Measurements from ENCODE around the gene PCMT1. TPM values are rescaled to one million over a fixed set of nuclear protein-coding genes. Genes with fewer than 3 reads are reported as not detected.

Gene PCMT1
- total and polyA plus RNA-seq, 10 of the 15 experiments (the other 5 are each of a cell fraction or from before 2014, with no cell fraction given), result 48.5 to 126 (median 81.2) TPM

- Histone ChIP-seq H4K20me1 (ENCODE audit: control insufficient read depth, insufficient read depth) (peaks cover 3% of the 10 kb centered on the region; the same call in 1 of the 2 replicates), H3K79me2 (ENCODE audit: control insufficient read depth, insufficient read depth, low read length) (peaks cover 49% of the 10 kb centered on the region), H3K27ac (ENCODE audit: control insufficient read depth, insufficient read depth) (no peak overlapping the region), H3K27me3 (replicated peaks in 1 of 2; ENCODE audit: control insufficient read depth in 2 of 2, insufficient read depth in 2 of 2, low read length in 1 of 2) (no peaks in the 10 kb centered on the region), H3K4me3 (no peak overlapping the region), H3K36me3 (ENCODE audit: control insufficient read depth in 2 of 2, insufficient read depth in 2 of 2, low read length in 1 of 2) (no peaks in the 10 kb centered on the region), H3K9ac (ENCODE audit: control insufficient read depth, insufficient read depth, low read length) (no peak overlapping the region), H3K9me3 (replicated peaks; ENCODE audit: control insufficient read depth, insufficient read depth, low read length) (no peaks in the 10 kb centered on the region), H2AFZ (ENCODE audit: control insufficient read depth, low read depth, low read length) (no peak overlapping the region), H3K4me2 (ENCODE audit: control insufficient read depth, insufficient read depth) (no peak overlapping the region), H3K4me1 (ENCODE audit: control insufficient read depth, insufficient read depth, low read length) (peaks cover 16% of the 10 kb centered on the region)
- no TSS peak for BruUV-seq (replicated peaks)
- TF ChIP-seq SMAD5 (IDR thresholded peaks at IDR 0.05; ENCODE audit: low read depth) (no peak), ZNF622 (IDR thresholded peaks at IDR 0.05) (no peak), CEBPZ (IDR thresholded peaks at IDR 0.05; ENCODE audit: low read depth, low read length) (no peak)
- ATAC-seq, result no peak
- in situ Hi-C loops (cut with MboI) (no loop called here), intact Hi-C loops (cut with micrococcal nuclease; ENCODE audit: unreplicated experiment) (no loop called here)
- CTCF ChIA-PET, result interaction anchor here (0.6 to 1.8 kb wide), 3 partner anchors 9 to 73 kb away, joined by 3 to 5 read pairs (median 4); no protein-coding TSS in a partner anchor
- DNase-seq (ENCODE audit: low read depth, low spot score), result no peak
- POLR2A ChIA-PET, result interaction anchor here (1.2 kb wide), 1 partner anchor 9 kb away, joined by 4 read pairs; no protein-coding TSS in a partner anchor
- 99% methylated on average over 4 of the region's 4 CpGs for WGBS (ENCODE audit: insufficient coverage, insufficient replicate concordance, low lambda C conversion rate, missing lambda C conversion rate)
- RAD21 ChIA-PET (ENCODE audit: unreplicated experiment), result no interaction called here
- FAIRE-seq, result no peak
- SMC1A ChIA-PET (ENCODE audit: uncharacterized antibody, unreplicated experiment), result interaction anchor here (1.0 to 1.1 kb wide), 2 partner anchors 7 to 70 kb away, joined by 3 read pairs; no protein-coding TSS in a partner anchor
Observed at GRCh38 chr6:149754548-149754947, 5.0 kb downstream of the PCMT1 start.
